Mesenchymal stem cell (in vitro differentiated cells and primary cell): ENCODE measurements around the gene TRAM2.

Experiments used
- DNase-seq: peaks from one replicate; pipeline ENCODE4 v3.0.0-alpha.2; 2013
- H2AFZ ChIP-seq: one replicate; pipeline ENCODE4 v1.6.1; 2013; ENCODE audit warnings: low read depth, mild to moderate bottlenecking, control low read depth, inconsistent platforms, low read length, moderate library complexity
- H2AK5ac ChIP-seq: 2 replicates; pipeline ENCODE4 v1.6.1; 2013; ENCODE audit warnings: low read length, moderate library complexity, mild to moderate bottlenecking, inconsistent platforms; ENCODE audit not compliant: severe bottlenecking
- H2BK120ac ChIP-seq: one replicate; pipeline ENCODE4 v1.6.1; 2013; ENCODE audit warnings: low read depth, mild to moderate bottlenecking, inconsistent platforms, low read length, moderate library complexity
- H2BK12ac ChIP-seq, 2 experiments: one replicate each; pipeline ENCODE4 v1.6.1; 2013; ENCODE audit warnings: inconsistent platforms in 2 of 2, low read length in 2 of 2, mild to moderate bottlenecking in 2 of 2, moderate library complexity in 2 of 2, control low read depth in 1 of 2
- H2BK15ac ChIP-seq: one replicate; pipeline ENCODE4 v1.6.1; 2013; ENCODE audit warnings: mild to moderate bottlenecking, low read depth, inconsistent platforms; ENCODE audit not compliant: poor library complexity, severe bottlenecking
- H2BK5ac ChIP-seq: 2 replicates; pipeline ENCODE4 v1.6.1; 2013; ENCODE audit warnings: low read depth, mild to moderate bottlenecking, low read length, control low read depth, inconsistent platforms; ENCODE audit not compliant: poor library complexity, severe bottlenecking
- H3K14ac ChIP-seq, 2 experiments: one replicate each; pipeline ENCODE4 v1.6.1; 2013; ENCODE audit warnings: inconsistent platforms in 2 of 2, low read length in 2 of 2, control low read depth in 1 of 2, mild to moderate bottlenecking in 1 of 2, moderate library complexity in 1 of 2
- H3K18ac ChIP-seq, 2 experiments: one replicate each; pipeline ENCODE4 v1.6.1; 2013; ENCODE audit warnings: inconsistent platforms in 2 of 2, low read length in 2 of 2, control low read depth in 1 of 2, low read depth in 1 of 2, mild to moderate bottlenecking in 1 of 2
- H3K23ac ChIP-seq, 2 experiments: one replicate each; pipeline ENCODE4 v1.6.1; 2013; ENCODE audit warnings: inconsistent platforms in 2 of 2, low read length in 2 of 2, mild to moderate bottlenecking in 2 of 2, moderate library complexity in 2 of 2, control low read depth in 1 of 2
- H3K27ac ChIP-seq: 2 replicates; pipeline ENCODE4 v1.5.1; 2013; ENCODE audit warnings: mild to moderate bottlenecking, moderate library complexity, low read length, control low read depth, inconsistent platforms; ENCODE audit not compliant: poor library complexity, severe bottlenecking
- H3K27me3 ChIP-seq, 2 experiments: 2 replicates each; pipeline versions ENCODE4 v1.6.1 to v1.7.0; 2013; ENCODE audit warnings: low read length in 2 of 2, mild to moderate bottlenecking in 2 of 2, moderate library complexity in 2 of 2, control low read depth in 1 of 2, inconsistent platforms in 1 of 2; ENCODE audit not compliant: control insufficient read depth in 1 of 2, insufficient read depth in 1 of 2
- H3K36me3 ChIP-seq, 2 experiments: 2 replicates each; pipeline versions ENCODE4 v1.6.1 to v1.7.0; 2013; ENCODE audit warnings: low read length in 2 of 2, control low read depth in 1 of 2, inconsistent platforms in 1 of 2, low read depth in 1 of 2, mild to moderate bottlenecking in 1 of 2; ENCODE audit not compliant: insufficient read depth in 2 of 2, control insufficient read depth in 1 of 2
- H3K4ac ChIP-seq, 2 experiments: one replicate each; pipeline ENCODE4 v1.6.1; 2013; ENCODE audit warnings: inconsistent platforms in 2 of 2, low read length in 2 of 2, mild to moderate bottlenecking in 2 of 2, moderate library complexity in 2 of 2, control low read depth in 1 of 2, low read depth in 1 of 2
- H3K4me1 ChIP-seq: 2 replicates; pipeline ENCODE4 v1.6.1; 2013; ENCODE audit warnings: low read depth, low read length, control low read depth; ENCODE audit not compliant: control insufficient read depth, insufficient read depth
- H3K4me2 ChIP-seq: 2 replicates; pipeline ENCODE4 v1.6.1; 2013; ENCODE audit warnings: low read length, mild to moderate bottlenecking, inconsistent platforms; ENCODE audit not compliant: poor library complexity, severe bottlenecking
- H3K4me3 ChIP-seq, 2 experiments: 2 replicates each; pipeline versions ENCODE4 v1.5.1 to v1.7.0; 2013; ENCODE audit warnings: low read length in 2 of 2, mild to moderate bottlenecking in 2 of 2, control low read depth in 1 of 2, low read depth in 1 of 2; ENCODE audit not compliant: insufficient read depth in 1 of 2
- H3K79me1 ChIP-seq: replicated peaks from 2 replicates; pipeline ENCODE4 v1.6.1; 2013; ENCODE audit warnings: mild to moderate bottlenecking, control low read depth, low read length, inconsistent platforms; ENCODE audit not compliant: poor library complexity, severe bottlenecking
- H3K9ac ChIP-seq: 2 replicates; pipeline ENCODE4 v1.7.0; 2013; ENCODE audit warnings: mild to moderate bottlenecking, low read length, moderate library complexity
- H3K9me3 ChIP-seq: 2 replicates; pipeline ENCODE4 v1.7.0; 2013; ENCODE audit warnings: mild to moderate bottlenecking, low read length; ENCODE audit not compliant: control insufficient read depth
- H4K8ac ChIP-seq: one replicate; pipeline ENCODE4 v1.6.1; 2013; ENCODE audit warnings: inconsistent platforms, mild to moderate bottlenecking, low read length, moderate library complexity
- H4K91ac ChIP-seq: one replicate; pipeline ENCODE4 v1.6.1; 2013; ENCODE audit warnings: mild to moderate bottlenecking, low read length, inconsistent platforms
- WGBS: methylation state at CpG from one replicate; pipeline ENCODE4 v1.1.7; 2013; ENCODE audit warnings: mixed read lengths; 5-methylcytosine and 5-hydroxymethylcytosine counted together

The TRAM2 gene

GRCh38 chr6:52503323-52503747, 73.5 kb downstream of the TRAM2 start:
- DNase-seq = peak; percentile 65
- whole genome bisulfite sequencing = 66% methylated on average over 3 of the region's 5 CpGs
- H3K4me1 ChIP-seq = peaks cover 39% of the 10 kb centered on the region

GRCh38 chr6:52502306-52503029, 74.4 kb downstream of the TRAM2 start:
- Histone ChIP-seq H3K27ac (peak overlapping the region; percentile 80), H3K4ac (peak overlapping the region in 1 of 2 experiments; percentile 55), H3K14ac (no peak overlapping the region), H3K4me2 (no peak overlapping the region), H2BK5ac (no peak overlapping the region), H3K18ac (peak overlapping the region in 1 of 2 experiments; percentile 48), H2AFZ (no peak overlapping the region), H2BK120ac (no peak overlapping the region), H3K36me3 (peaks cover 76 to 91% of the 10 kb centered on the region in 2 experiments), H4K91ac (no peak overlapping the region), H2BK15ac (no peak overlapping the region), H4K8ac (no peak overlapping the region), H3K79me1 (peaks cover 37% of the 10 kb centered on the region), H3K27me3 (no peaks in the 10 kb centered on the region), H2AK5ac (peak overlapping the region; percentile 70), H3K4me1 (peaks cover 39% of the 10 kb centered on the region), H3K4me3 (no peak overlapping the region), H2BK12ac (no peak overlapping the region), H3K23ac (no peak overlapping the region), H3K9me3 (no peaks in the 10 kb centered on the region), H3K9ac (no peak overlapping the region)
- 95% methylated on average over 18 of the region's 20 CpGs for WGBS
- no peak for DNase-seq

More at GRCh38 chr6:52503323-52503747, 73.5 kb downstream of the TRAM2 start:
- Histone ChIP-seq H3K9me3 (no peaks in the 10 kb centered on the region), H3K27me3 (no peaks in the 10 kb centered on the region), H3K4ac (peak overlapping the region in 1 of 2 experiments; percentile 71), H3K18ac (peak overlapping the region; percentile 70 to 95), H3K9ac (peak overlapping the region; percentile 61), H2BK15ac (no peak overlapping the region), H2BK5ac (peak overlapping the region; percentile 36), H3K36me3 (peaks cover 85 to 92% of the 10 kb centered on the region in 2 experiments), H4K8ac (peak overlapping the region; percentile 58), H2AK5ac (peak overlapping the region; percentile 87), H3K27ac (peak overlapping the region; percentile 80), H2BK120ac (no peak overlapping the region), H4K91ac (no peak overlapping the region), H3K4me2 (no peak overlapping the region), H3K14ac (no peak overlapping the region), H2BK12ac (peak overlapping the region in 1 of 2 experiments; percentile 7), H3K23ac (no peak overlapping the region), H3K4me3 (no peak overlapping the region), H3K79me1 (peaks cover 41% of the 10 kb centered on the region), H2AFZ (no peak overlapping the region)

DNA sequence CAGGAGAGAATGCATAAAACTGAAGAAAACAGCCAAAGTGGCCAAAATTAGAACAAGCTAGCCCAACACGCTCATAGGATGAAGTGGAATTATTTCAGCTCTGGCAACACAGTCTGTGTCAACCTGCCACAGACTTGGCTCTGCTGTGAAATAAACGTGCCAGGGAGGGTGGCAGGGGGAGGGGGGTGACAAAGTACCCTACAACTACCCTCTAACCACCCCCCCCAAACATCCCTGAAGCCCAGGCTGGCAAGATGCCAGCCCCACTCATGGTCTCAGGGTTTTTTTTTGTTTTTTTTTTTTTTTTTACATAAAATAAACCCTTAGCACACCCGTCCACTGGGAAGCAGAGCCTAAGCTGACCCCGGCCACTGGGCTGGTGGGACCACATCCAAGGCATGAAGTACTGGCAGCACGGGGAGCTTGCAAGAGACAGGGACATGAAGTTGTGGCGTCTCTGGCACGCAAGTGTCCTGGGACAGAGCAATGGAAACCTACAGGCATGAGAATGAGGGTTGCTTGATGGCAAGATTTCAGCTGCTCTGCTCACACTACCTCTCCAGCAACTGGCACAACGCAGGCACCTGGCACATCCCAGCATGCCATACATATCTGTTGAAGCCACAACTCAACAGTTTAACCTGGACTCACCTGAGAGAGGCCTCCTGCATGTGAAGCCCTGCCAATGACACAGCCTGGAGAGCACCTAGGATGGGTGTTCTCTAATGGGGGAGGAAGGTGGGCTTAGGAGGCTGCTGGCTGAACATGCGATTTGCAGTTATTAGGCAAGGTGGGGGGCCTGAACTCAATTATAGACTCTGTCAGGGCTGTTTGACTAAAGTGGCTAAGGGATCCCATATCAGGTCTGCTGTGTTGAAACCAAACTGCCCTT, 76.4 kb downstream of the TRAM2 start:
- no peak overlapping the region for H3K14ac ChIP-seq
- H3K4ac ChIP-seq = no peak overlapping the region
- H3K9ac ChIP-seq = no peak overlapping the region
- H3K4me3 ChIP-seq = no peak overlapping the region
- H4K8ac ChIP-seq = no peak overlapping the region
- no peaks in the 10 kb centered on the region for H3K9me3 ChIP-seq
- peaks cover 58 to 91% of the 10 kb centered on the region in 2 experiments for H3K36me3 ChIP-seq
- no peak overlapping the region for H2BK5ac ChIP-seq
- DNase-seq = no peak
- no peak overlapping the region for H2BK15ac ChIP-seq
- 98% methylated on average over 6 of the region's 9 CpGs for WGBS
- no peak overlapping the region for H4K91ac ChIP-seq
- peaks cover 39% of the 10 kb centered on the region for H3K4me1 ChIP-seq
- H3K23ac ChIP-seq = no peak overlapping the region
- H3K27ac ChIP-seq = peak overlapping the region; percentile 78
- H3K27me3 ChIP-seq = no peaks in the 10 kb centered on the region
- no peak overlapping the region for H2BK120ac ChIP-seq
- peaks cover 23% of the 10 kb centered on the region for H3K79me1 ChIP-seq
- no peak overlapping the region for H2BK12ac ChIP-seq
- H3K4me2 ChIP-seq = no peak overlapping the region
- H2AFZ ChIP-seq = no peak overlapping the region
- peak overlapping the region; percentile 42 for H2AK5ac ChIP-seq
- H3K18ac ChIP-seq = peak overlapping the region in 1 of 2 experiments; percentile 26
